ENCODE results near the gene EYS. TPM values are rescaled to one million over a fixed set of nuclear protein-coding genes. Genes with fewer than 3 reads are reported as not detected.

EYS gene
- total and polyA plus RNA-seq, 8 donors = 0.55 to 0.58 TPM; not detected in 6

DNA sequence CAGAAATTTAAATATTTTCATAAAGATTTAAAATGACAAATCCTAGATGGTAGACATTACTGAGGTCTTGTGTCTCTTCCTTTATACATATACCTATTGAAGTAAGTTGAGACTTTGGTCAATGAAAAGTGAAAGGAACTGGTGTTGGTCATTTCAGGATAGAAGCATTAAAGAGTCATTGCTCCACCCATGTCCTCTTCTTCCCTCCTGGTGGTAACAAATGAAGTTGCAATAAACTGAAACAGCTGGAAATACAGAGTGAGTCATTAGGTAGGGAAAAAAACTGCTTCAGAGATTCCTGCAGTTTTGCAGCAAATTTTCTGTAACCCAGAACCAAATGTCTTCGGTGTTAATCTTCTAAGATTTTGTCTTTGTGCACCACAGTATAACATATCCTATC lies 448.0 kb downstream of the EYS start:
- no peak overlapping the region for H3K4me3 ChIP-seq
- H3K4me1 ChIP-seq = no peaks in the 10 kb centered on the region
- H3K9me3 ChIP-seq = no peaks in the 10 kb centered on the region
- TF ChIP-seq, protein P1, sequence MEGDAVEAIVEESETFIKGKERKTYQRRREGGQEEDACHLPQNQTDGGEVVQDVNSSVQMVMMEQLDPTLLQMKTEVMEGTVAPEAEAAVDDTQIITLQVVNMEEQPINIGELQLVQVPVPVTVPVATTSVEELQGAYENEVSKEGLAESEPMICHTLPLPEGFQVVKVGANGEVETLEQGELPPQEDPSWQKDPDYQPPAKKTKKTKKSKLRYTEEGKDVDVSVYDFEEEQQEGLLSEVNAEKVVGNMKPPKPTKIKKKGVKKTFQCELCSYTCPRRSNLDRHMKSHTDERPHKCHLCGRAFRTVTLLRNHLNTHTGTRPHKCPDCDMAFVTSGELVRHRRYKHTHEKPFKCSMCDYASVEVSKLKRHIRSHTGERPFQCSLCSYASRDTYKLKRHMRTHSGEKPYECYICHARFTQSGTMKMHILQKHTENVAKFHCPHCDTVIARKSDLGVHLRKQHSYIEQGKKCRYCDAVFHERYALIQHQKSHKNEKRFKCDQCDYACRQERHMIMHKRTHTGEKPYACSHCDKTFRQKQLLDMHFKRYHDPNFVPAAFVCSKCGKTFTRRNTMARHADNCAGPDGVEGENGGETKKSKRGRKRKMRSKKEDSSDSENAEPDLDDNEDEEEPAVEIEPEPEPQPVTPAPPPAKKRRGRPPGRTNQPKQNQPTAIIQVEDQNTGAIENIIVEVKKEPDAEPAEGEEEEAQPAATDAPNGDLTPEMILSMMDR (IDR thresholded peaks at IDR 0.05) = no peak
- TF ChIP-seq POLR2A (IDR thresholded peaks at IDR 0.05) = no peak
- no peak for TF ChIP-seq POLR2AphosphoS5 (IDR thresholded peaks at IDR 0.05)
- TF ChIP-seq EP300 (IDR thresholded peaks at IDR 0.05) = no peak
- H3K36me3 ChIP-seq = no peaks in the 10 kb centered on the region
- intact Hi-C loops (cut with DNase I; ENCODE audit: low total_unique reads) = no loop called here
- H3K27ac ChIP-seq = no peak overlapping the region
- H3K27me3 ChIP-seq = no peaks in the 10 kb centered on the region
- 83 to 89% (median 87%) methylated on average over 1 of the region's 1 CpG for WGBS, 5 donors
- no peak for DNase-seq

DNA sequence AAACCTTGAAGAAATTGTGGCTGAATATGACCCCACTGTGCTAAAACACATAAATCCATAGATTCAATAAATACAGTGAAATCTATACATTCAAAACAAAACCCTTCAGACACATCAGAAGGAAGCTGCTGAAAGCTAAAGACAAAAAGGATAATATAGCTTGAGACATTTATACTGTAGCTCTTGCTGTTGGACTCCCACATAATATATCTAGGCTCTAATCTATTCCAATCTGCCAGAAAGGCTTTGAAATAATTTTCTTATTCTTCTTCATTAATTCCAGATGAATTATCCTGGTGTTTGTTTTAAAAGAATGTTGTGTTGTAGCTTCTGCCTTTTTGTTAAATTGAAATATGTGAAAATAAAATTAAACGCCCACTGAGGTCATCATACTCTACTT lies 454.0 kb downstream of the EYS start:
- 79 to 91% (median 87%) methylated on average over 1 of the region's 1 CpG for WGBS, 5 donors
- Histone ChIP-seq H3K27ac (no peak overlapping the region), H3K4me3 (no peak overlapping the region), H3K36me3 (no peaks in the 10 kb centered on the region), H3K27me3 (no peaks in the 10 kb centered on the region), H3K9me3 (peaks cover 0 to 4% (median 0%) of the 10 kb centered on the region in 4 donors), H3K4me1 (no peaks in the 10 kb centered on the region)
- no peak for DNase-seq
- intact Hi-C loops (cut with DNase I; ENCODE audit: low total_unique reads) = no loop called here
- TF ChIP-seq EP300 (IDR thresholded peaks at IDR 0.05) = no peak
- no peak for TF ChIP-seq POLR2A (IDR thresholded peaks at IDR 0.05)
- TF ChIP-seq, protein P1 (IDR thresholded peaks at IDR 0.05) = no peak
- no peak for TF ChIP-seq POLR2AphosphoS5 (IDR thresholded peaks at IDR 0.05)

DNA sequence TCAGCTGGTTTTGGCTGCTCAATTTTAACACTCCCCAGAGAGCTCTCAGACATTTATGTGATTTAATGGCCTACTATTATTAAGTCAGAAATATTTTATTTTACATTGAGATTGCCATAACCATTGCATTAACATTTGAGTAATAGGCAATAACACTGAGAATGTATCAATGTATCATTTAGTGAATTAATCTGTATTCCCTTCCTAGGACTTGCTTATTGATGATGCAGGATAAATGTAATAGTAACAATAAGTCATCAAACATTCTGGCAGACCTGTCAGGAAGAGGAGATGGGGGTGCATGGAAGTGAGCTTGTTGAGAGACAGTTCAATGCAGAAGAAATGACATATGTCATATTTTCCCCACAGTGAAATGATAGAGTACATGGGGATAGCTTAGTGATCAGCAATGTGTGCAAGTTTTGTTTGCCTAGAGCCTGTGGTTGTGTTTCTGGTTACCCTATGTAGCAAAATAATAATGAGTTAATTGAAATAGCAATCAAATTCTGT lies 458.9 kb downstream of the EYS start:
- Histone ChIP-seq H3K4me3 (no peak overlapping the region), H3K36me3 (no peaks in the 10 kb centered on the region), H3K27me3 (no peaks in the 10 kb centered on the region), H3K27ac (no peak overlapping the region), H3K4me1 (no peaks in the 10 kb centered on the region), H3K9me3 (peaks cover 0 to 4% (median 0%) of the 10 kb centered on the region in 4 donors)
- intact Hi-C loops (cut with DNase I; ENCODE audit: low total_unique reads) = no loop called here
- TF ChIP-seq POLR2AphosphoS5 (IDR thresholded peaks at IDR 0.05) = no peak
- no peak for TF ChIP-seq EP300 (IDR thresholded peaks at IDR 0.05)
- TF ChIP-seq POLR2A (IDR thresholded peaks at IDR 0.05) = no peak
- TF ChIP-seq, protein P1 (IDR thresholded peaks at IDR 0.05) = no peak
- DNase-seq = no peak

DNA sequence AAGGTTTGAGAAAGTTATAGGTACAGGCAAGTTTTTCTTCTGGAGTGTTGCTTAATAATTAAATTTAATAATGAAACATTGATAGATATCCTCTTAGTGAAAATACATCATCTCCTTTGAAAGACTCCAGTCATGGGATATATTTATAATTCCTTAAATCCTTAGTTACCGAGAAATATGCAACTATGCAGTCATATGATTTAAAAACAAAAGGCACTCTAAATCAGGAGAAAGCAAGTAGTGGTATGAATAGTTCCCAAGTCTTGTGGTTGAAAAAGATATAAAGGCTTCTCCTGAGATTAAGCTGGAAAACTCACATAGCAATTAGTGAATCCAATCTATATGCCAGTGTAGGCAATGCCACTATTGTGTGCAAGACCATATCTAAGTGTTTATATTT lies 475.4 kb downstream of the EYS start:
- 48 to 77% (median 71%) methylated on average over 1 of the region's 1 CpG for WGBS, 5 donors
- H3K9me3 ChIP-seq = no peaks in the 10 kb centered on the region
- peaks cover 0 to 3% (median 0%) of the 10 kb centered on the region in 4 donors for H3K4me1 ChIP-seq
- H3K4me3 ChIP-seq = no peak overlapping the region
- H3K27me3 ChIP-seq = no peaks in the 10 kb centered on the region
- intact Hi-C loops (cut with DNase I; ENCODE audit: low total_unique reads) = no loop called here
- TF ChIP-seq, protein P1 (IDR thresholded peaks at IDR 0.05) = no peak
- TF ChIP-seq EP300 (IDR thresholded peaks at IDR 0.05) (no peak), POLR2AphosphoS5 (IDR thresholded peaks at IDR 0.05) (no peak), POLR2A (IDR thresholded peaks at IDR 0.05) (no peak)
- no peaks in the 10 kb centered on the region for H3K36me3 ChIP-seq
- no peak for DNase-seq
- no peak overlapping the region for H3K27ac ChIP-seq

Data from stomach (tissue), 9 donors.